SK-MEL-5 (cell line): ENCODE results near the gene FRMD4B. TPM values are rescaled to one million over a fixed set of nuclear protein-coding genes. Genes with fewer than 3 reads are reported as not detected.

Experiments used
- DNase-seq: peaks from one replicate; pipeline ENCODE4 v3.0.0-alpha.2; 2016; ENCODE audit warnings: low read depth, low spot score
- in situ Hi-C: cut with HindIII; loops from 2 replicates; pipeline ENCODE4 v1.10.0; 2016; ENCODE audit warnings: low sequenced_read_pairs, high pct_unique_total_duplicates, low pct_unique_long_range_greater_than_20kb
- total RNA-seq: library from RNA; depleted of rRNA; stranded (reverse); fragments of >200 nt; shearing (Covaris generic); gene quantifications from 2 replicates; pipeline ENCODE4 v1.2.3, GENCODE V29; 2014

The FRMD4B gene
- total RNA-seq, 1 experiment from 2014 or later: 31.4 TPM

DNA sequence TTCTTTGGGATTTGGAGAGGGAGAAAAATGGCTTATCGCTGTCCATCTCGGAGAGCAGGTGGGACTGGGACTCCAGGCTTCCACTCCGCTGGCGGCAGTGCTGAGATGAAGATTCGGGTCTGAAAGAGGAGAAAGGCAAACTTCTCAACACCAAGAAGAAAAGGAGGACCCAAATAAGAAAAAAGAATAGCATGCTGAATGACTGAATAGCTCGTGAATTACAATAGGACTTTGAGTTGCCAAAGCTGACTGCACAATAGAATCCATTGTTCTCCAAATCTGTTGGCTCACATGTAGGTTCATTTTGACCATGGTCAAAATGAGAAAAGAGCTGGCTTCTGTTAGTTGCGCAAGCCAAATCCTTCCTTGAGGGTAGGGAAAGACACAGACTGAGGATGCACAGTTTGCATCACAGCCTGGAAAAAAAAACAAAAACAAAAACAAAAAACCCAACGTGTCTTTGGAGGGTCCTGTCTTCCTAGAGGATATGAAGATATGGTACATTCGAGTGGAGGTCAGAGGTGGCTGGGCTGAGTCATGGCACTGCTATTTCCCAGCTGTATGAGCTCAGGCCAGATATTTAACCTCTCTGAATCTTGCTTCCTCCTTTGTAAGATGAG lies 204.2 kb downstream of the FRMD4B start:
- in situ Hi-C loops: no loop called here
- DNase-seq: peak; percentile 96

DNA sequence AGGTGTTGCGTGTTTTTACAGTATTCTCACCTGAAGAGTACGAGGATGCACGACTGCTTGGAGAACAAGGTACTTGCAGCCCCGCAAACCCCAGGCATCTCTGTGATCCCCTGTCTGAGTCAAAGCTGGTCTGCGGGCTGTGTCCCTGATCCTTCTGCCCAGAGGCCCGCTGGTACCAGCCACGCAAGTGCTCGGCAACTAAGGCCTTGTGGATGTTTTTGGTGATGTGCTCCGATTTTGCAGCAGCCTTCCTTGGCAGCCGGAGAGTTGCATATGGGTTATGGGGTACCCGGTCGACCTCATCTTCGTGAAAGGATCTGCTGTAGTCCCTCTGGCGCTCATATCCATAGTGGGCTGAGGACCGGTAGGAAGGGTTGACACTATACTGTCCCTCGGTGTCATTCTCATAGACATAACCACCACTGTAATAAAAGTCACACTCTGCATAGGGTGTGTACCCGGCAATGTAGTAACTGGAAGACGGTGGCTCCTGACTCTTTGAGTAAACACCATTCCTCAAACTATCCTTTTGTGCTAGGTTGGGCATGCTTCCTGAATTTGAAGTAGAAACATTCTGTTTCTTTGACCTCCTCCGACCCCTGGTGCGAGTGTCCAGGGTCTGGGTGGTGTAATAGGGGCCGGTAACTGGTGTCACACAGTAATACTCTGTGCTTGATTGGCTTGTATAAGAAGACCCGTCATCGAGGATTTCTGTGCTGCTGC lies 204.9 kb downstream of the FRMD4B start:
- DNase-seq: no peak
- in situ Hi-C loops: no loop called here

DNA sequence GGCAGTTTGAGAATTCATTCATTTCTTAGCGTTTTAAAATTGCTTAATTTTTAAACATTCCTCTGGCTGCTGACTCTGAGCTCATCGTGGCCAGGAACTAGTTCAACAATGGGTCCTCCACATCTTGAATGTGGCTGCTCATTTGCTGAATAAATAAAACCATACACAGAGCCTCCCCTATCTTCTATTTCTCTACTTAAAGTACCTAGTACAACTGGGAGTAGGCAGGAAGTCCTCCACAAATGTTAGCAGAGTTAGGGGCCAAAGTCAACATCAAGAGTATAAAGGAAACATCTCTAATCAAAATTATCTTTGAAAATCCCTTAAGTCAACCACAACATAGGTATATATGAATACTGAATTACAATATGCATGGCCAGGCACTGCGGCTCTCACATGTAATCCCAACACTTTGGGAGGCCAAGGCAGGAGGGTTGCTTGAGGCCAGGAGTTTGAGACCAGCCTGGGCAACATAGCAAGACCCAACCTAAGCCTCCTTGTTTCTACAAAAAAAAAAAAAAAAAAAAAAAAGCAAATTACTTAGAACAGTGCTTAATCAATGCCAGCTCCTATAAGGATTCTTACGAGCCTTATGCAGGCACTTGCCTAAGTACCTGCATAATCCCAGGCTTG lies 206.0 kb downstream of the FRMD4B start:
- peak; percentile 19 for DNase-seq
- in situ Hi-C loops: no loop called here

DNA sequence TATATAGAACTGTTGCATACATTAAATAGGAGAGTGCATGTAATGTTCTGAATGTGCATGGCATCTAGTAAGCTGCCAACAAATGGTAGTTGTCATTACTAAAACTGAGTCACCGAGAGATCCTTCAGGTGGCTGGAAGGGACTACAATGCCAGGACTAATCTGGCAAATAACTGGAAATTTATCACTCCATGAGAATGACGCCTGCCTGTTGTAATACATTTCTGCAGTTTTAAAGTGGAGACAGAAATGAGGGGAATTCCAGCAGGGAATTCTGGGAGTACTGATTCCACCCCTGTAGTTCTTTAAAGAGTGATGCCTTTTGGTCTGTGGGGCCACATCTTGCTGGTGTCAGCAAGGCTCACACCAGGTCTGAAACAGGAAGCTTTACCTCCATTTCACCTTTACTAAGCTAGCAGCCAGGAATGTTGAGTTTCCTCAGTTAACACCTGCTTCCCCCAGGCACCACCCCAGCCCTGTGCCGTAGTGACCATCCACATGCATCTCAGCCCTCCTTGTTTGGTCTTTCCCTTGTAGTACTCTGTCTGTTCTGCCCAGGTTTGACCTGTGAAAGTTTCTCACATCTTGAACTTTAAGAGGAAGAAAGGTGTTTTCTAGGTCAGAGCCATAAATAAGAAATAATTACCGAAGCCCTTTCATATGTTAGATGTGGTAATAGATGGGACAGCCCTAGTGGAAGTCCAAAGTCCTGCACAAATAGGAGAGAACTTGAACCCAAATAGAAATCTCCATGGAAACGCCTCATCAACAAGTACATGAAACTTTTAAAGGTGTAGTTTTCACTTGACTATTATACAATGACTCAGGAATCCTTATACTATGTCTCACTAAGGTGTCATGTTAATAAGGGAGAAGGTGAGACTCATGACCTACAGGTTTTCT lies 206.8 kb downstream of the FRMD4B start:
- DNase-seq: no peak
- in situ Hi-C loops: no loop called here

DNA sequence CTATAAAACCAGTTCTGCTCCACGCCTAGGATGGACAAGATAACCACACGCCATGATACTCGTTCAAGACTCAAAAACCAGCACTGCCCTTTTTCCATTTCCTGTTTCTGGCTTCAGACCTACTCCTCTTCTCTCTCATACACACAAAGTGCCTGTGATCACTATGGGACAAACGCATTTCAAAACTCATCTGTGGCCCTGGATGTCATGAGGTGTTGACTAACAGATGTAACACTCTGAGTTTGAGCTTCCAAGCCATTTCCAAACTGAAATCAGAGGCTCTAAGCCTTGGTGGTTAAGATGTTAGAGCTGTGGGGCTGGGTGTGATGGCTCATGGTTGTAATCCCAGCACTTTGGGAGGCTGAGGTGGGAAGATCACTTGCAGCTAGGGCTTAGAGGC lies 207.8 kb downstream of the FRMD4B start:
- DNase-seq: no peak
- in situ Hi-C loops: no loop called here

DNA sequence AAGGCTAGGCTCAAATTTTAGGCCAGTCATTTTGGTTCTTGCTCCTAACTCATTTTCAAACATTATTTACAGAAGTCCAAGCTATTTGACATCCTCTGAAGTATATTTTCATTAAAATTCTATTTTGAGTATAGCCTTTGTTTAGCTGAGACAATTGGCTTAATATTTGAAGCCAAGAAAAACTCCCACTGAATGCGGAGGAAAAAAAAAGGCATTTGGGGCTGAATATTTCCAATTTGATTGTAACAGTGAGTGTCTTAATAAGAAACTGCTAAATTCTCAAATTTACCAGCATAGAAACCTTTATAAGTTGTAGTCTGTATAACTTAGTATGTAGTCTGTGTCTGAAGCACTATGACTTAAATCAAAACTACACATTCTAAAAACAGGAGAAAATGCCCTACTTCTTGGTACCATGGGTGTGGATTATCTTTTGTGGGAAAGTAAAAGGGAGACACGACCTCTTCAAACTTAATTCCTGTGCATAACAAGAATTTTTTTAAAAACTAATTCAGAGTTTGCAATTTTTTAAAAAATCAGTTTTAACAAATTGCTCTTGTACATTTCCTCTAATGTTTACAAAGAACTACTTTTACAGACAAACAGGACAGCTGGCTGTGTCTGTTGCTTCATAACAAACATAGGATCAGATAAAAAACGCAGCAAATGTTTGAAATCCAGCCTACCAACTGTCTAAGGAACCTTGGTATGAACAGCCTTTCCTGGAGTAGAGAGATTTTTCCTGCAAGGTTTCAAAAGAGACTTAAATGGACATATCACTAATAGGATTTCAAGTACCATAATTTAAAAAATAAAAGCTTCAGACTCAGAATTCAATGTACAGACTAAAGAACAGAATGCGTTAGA lies 210.8 kb downstream of the FRMD4B start:
- no peak for DNase-seq
- in situ Hi-C loops: loop anchor here (25.0 kb wide), 1 partner anchor 487 kb away; no protein-coding TSS in a partner anchor

DNA sequence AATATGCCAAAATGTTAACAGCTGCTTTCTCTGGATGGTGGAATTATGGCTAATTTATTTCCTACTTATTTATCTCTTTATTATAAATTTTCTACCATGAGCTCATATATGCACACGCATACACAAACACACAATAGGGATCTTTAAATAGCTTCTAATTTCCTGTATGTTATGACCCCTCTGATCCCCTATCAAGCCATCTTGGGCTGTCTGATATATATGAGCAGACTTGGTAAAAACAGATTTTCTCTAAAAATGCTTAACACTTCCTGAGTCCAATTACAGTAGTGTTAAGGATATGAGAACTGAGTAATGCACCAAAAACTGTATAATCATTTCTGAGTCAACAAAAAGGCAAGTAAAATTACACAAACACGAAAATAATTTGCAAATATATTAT lies 211.4 kb downstream of the FRMD4B start:
- in situ Hi-C loops: loop anchor here (25.0 kb wide), 1 partner anchor 488 kb away; no protein-coding TSS in a partner anchor

DNA sequence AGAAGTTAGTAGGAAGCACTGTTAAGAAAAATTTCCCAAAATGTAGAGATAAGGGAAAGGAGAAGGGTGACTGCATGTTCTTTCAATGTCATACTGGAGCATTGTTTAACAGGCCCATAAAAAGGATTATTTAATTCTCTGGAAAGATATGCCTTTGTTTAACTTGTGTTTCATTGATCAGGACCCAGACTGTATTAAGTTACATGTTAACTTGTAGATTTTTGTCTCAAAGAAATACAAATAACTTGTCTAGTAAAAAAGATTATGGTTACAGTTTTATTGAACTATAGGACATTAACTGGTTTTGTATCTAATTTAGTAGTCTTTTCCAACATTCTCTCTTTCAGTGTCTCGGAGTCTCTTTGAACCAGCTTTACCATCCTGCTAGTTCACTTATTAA lies 213.8 kb downstream of the FRMD4B start:
- DNase-seq: no peak
- in situ Hi-C loops: loop anchor here (25.0 kb wide), 1 partner anchor 490 kb away; no protein-coding TSS in a partner anchor

More for the DNA sequence above, 211.4 kb downstream of the FRMD4B start:
- DNase-seq: no peak

DNA sequence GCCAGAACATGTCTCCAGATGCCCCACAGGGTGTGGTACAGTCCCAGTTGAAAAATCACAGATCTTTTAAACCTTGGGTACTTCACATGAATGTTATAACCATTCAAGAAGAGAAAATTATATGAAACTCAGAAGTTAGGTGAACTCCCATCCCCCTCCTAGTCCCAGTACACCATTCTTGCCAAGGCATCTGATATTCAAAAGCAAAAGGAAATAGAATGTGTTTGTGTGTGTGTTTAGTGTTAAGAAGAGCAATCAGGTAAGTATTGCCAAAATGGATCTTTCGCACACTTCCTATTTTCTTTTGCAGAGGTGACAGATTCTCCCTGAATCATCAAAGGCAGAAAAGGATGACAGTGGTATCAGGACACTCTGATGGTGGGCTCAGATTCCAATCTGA lies 219.4 kb downstream of the FRMD4B start:
- in situ Hi-C loops: loop anchor here (25.0 kb wide), 1 partner anchor 496 kb away; no protein-coding TSS in a partner anchor
- DNase-seq: no peak

DNA sequence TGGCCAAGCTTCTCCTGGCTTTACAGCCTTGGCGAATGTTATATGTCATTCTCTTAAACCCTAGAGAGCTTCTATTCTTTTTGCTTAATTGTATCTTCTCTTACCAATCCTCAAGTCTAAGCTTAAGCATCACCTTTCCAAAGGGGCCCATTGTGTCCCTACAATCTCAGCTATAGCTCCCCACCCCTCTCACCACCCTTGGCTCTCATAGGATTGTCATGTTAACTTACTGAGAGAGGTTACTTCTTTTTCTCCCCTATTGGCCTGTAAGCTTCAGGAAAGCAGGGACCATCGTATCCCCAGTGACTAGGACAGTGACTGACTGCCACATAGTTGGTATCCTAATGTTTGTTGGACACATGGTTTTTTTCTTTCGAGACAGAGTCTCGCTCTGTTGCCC lies 220.1 kb downstream of the FRMD4B start:
- in situ Hi-C loops: loop anchor here (25.0 kb wide), 1 partner anchor 497 kb away; no protein-coding TSS in a partner anchor
- no peak for DNase-seq

DNA sequence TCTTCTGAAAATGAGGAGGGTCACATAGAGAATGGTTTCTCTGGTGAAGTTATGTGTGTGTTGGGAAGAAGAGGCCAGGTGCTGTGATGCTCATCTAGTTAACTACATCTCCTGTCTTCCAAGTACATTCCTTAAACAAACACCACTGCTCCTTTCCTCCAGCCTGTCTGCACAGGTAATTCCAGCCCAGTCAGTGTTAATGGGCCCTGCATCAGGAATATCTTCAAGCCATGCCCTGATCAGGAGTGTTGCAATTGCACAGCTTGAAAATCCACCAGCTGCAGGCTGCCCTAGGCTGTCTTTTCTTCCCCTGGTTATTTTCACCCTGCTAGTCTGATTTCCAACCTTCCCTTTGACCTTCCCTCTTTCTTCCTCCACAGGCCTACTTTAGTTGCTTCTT lies 221.6 kb downstream of the FRMD4B start:
- no peak for DNase-seq
- in situ Hi-C loops: loop anchor here (25.0 kb wide), 1 partner anchor 498 kb away; no protein-coding TSS in a partner anchor

DNA sequence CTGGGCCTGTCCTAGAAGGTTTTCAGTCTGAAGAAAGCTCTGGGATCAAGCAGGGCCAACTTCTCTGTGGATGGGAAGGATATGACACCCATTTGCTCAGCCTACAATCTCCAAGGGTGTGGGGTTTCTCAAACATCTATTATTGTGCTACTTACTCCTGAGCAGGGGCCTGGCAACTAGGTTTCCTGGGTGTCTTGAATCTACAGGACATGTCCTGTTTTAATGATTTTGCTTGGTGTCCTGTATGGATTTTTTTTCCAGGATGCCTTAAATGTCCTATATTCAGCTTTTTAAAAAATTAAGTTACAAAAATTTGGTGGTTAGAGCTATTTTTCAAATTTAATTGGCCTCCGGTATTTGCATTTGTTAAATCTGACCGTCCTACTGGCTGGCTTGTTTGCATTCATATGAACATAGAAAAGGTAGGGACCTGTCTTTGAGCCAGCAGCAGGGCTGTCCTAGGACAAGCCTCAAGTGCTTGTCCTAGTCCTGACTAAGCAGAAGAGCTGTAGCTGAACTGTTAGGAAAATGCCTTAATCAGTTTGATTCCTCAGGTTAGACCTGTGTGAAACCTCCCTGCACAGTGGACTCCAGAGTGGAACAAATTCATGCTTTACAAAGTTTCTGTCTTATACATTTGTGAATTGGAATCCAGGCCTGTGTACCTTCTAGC lies 223.4 kb downstream of the FRMD4B start:
- no peak for DNase-seq
- in situ Hi-C loops: loop anchor here (25.0 kb wide), 1 partner anchor 500 kb away; no protein-coding TSS in a partner anchor

DNA sequence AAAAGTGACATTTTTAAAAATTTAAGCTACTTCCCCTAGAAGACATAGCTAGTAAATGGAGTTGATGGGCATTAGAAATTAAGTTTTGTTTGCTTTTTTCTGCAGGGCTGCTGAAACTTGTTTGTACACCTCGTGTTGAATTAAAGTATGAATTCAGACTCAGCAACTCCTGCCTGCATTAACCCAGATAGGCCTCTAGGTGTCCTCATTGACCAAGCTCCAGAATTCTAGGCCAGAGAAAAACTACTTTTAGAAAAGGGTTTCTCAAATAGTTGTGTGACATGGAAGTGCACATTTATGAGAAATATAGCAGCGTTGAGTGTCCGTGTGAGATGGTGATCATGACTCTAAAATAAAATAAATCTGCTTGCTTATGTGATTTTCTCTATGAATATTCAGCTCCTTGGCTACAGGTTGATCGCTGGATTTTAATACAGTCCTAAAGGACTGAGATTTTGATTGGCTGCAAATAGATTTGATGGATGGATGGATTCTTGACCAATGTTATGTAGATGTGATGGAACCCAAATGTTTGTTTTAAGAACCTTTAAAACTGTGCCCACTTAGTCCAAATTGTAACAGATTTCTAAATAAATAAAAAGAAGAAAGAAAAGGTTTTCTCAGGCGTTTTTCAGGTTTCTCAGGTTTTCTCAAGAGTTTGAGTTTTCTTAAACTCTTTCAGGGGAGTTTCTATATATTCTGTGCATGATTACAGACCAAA lies 224.1 kb downstream of the FRMD4B start:
- in situ Hi-C loops: loop anchor here (25.0 kb wide), 1 partner anchor 501 kb away; no protein-coding TSS in a partner anchor
- peak; percentile 77 for DNase-seq

DNA sequence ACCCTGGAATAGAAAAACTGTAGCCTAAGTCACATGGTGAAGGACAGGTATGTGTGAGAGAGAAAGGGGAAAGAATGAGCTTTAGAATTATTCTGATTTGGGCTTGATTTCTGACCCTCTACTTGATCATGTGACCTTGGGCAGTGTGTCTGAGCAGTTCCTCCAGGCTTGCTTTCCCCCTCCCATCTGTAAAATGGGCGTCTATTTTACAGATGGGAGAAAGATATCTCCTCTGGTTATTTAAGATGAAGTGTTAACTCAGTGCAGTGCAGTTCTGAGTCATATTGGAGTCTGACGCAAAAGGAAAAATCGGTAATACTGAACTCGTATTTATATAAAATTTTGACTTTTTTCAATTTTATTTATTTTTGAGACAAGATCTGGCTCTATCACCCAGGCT lies 225.4 kb downstream of the FRMD4B start:
- DNase-seq: no peak
- in situ Hi-C loops: loop anchor here (25.0 kb wide), 1 partner anchor 502 kb away; no protein-coding TSS in a partner anchor

DNA sequence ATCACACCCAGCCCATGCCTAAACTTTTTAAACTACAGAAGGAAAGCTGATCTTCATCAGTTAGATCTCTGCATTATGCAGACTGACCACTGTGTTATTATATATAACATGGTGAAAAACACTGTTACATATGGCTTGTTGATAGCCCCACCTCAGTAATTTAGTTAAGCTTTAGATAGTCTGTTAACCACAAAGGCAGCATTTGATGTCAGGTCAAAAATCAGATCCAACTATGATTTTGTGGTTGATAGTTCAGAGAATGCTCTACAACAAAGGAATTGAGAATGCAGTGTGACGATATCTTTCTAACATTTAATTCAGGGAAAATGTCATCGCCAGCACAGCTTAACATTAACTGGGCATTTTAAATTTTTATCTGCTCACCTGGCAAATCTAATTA lies 225.8 kb downstream of the FRMD4B start:
- in situ Hi-C loops: loop anchor here (25.0 kb wide), 1 partner anchor 502 kb away; no protein-coding TSS in a partner anchor
- DNase-seq: no peak
